IgD-negative memory B cell (primary cell): ENCODE measurements around the gene ACSS3. TPM values are rescaled to one million over a fixed set of nuclear protein-coding genes. Genes with fewer than 3 reads are reported as not detected.

Experiments used
- H3K27ac Mint-ChIP-seq, 3 donors: one replicate each; pipeline ENCODE4 v1.8.0; 2020 to 2022; ENCODE audit warnings: mild to moderate bottlenecking in 3 of 3, mixed read lengths in 3 of 3, moderate library complexity in 1 of 3
- H3K27me3 Mint-ChIP-seq: one replicate; pipeline ENCODE4 v1.8.0; 2021; ENCODE audit warnings: mixed read lengths
- H3K36me3 Mint-ChIP-seq: one replicate; pipeline ENCODE4 v1.8.0; 2020; ENCODE audit warnings: mild to moderate bottlenecking, mixed read lengths
- H3K4me1 Mint-ChIP-seq, 3 donors: one replicate each; pipeline ENCODE4 v1.8.0; 2020 to 2022; ENCODE audit warnings: mixed read lengths in 3 of 3, mild to moderate bottlenecking in 1 of 3
- H3K4me3 Mint-ChIP-seq, 4 donors: one replicate each; pipeline ENCODE4 v1.8.0; 2020 to 2022; ENCODE audit warnings: mild to moderate bottlenecking in 4 of 4, mixed read lengths in 4 of 4, moderate library complexity in 3 of 4
- H3K9me3 Mint-ChIP-seq, 3 donors: one replicate each; pipeline ENCODE4 v1.8.0; 2020 to 2021; ENCODE audit warnings: mixed read lengths in 3 of 3, mild to moderate bottlenecking in 1 of 3
- polyA plus RNA-seq: library from polyadenylated mRNA; unstranded; fragments of 300-500 nt; fragmentation: Illumina TruSeq; gene quantifications from one replicate; pipeline ENCODE4 v1.2.3, GENCODE V29; 2021

The ACSS3 gene
- polyA plus RNA-seq, 1 donor from 2014 or later = not detected

DNA sequence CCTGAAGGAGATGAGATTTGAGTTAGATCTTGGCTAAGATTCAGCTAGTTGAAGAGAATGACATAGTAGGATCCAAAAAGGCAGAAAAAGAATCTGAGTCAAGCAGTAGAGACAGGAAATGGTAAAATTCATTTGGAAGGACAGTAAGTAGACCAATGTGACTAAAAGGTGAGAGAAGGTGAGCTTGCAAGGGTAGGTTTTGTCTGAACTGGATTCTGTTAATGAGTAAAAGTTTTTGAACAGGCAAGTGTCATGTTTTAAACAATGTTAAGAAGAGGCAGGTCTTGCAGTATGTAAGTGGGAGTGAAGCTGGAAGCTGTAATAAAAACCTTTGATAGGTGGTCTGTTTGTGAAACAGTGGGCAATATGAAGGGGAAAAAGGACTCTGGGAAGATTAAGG is 58.6 kb downstream of the ACSS3 start:
- Mint-ChIP-seq H3K9me3 (peaks cover 0 to 7% (median 1%) of the 10 kb centered on the region in 3 donors), H3K36me3 (no peaks in the 10 kb centered on the region), H3K27me3 (no peaks in the 10 kb centered on the region), H3K4me1 (no peaks in the 10 kb centered on the region), H3K4me3 (no peak overlapping the region), H3K27ac (no peak overlapping the region)

DNA sequence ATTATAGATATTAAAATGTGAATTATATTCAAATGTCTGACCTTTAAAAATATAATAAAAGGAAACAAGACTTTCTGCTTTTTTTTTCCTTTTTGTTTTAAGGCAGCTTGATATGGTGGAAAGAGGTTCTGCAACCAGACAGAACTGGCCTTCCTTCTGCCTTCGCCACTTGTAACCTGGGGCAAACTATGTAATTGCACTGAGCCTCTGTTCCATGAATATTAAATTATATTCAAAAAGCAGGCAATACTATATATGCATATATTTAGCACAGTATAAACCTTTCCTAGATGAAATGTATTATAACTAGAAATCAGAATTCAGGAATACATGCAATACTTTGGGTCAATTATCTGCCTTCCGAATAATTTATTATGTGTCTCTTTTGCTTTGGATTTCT is 59.9 kb downstream of the ACSS3 start:
- no peaks in the 10 kb centered on the region for H3K27me3 Mint-ChIP-seq
- H3K4me3 Mint-ChIP-seq = no peak overlapping the region
- H3K4me1 Mint-ChIP-seq = no peaks in the 10 kb centered on the region
- no peaks in the 10 kb centered on the region for H3K36me3 Mint-ChIP-seq
- peaks cover 1 to 5% (median 5%) of the 10 kb centered on the region in 3 donors for H3K9me3 Mint-ChIP-seq
- H3K27ac Mint-ChIP-seq = no peak overlapping the region

DNA sequence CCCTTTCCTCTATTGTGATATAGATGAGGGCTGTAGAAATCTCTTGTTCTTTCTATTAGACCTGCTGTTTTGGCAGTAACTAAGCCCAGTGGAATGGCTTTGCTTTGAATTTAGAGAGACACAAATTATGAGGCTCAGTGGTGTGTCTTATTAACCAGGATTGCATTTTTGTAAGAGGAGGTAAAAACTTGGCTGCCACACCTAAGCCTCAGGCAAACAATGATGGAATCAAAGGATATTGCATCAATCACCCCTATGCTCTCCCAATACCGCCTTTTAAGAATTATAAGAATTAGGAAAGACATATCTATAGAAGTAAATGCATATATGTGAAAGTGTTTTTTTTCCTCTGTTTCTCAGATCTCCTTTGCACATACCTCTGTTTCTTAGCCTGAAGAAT is 63.3 kb downstream of the ACSS3 start:
- peaks cover 0 to 5% (median 0%) of the 10 kb centered on the region in 3 donors for H3K9me3 Mint-ChIP-seq
- no peaks in the 10 kb centered on the region for H3K36me3 Mint-ChIP-seq
- no peaks in the 10 kb centered on the region for H3K4me1 Mint-ChIP-seq
- H3K27me3 Mint-ChIP-seq = no peaks in the 10 kb centered on the region
- no peak overlapping the region for H3K27ac Mint-ChIP-seq
- no peak overlapping the region for H3K4me3 Mint-ChIP-seq

DNA sequence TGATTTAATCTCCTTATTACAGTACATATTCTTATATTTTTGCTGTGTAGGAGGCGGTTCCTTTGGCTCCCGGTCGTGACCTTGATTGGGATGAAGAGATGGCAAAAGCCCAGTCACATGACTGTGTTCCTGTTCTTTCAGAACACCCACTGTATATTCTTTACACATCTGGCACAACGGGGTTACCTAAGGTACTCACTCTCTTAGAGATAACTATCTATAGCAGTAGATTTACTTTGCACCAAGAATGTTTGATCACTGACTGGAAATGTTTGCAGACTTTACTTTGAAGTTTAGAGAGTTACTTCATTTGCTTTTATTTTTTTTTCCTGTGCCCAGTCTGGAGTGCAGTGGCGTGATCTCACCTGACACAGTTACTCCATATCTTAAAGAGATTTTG is 65.2 kb downstream of the ACSS3 start:
- H3K9me3 Mint-ChIP-seq = peaks cover 0 to 5% (median 0%) of the 10 kb centered on the region in 3 donors
- no peaks in the 10 kb centered on the region for H3K36me3 Mint-ChIP-seq
- no peak overlapping the region for H3K27ac Mint-ChIP-seq
- H3K27me3 Mint-ChIP-seq = no peaks in the 10 kb centered on the region
- no peaks in the 10 kb centered on the region for H3K4me1 Mint-ChIP-seq
- H3K4me3 Mint-ChIP-seq = no peak overlapping the region

DNA sequence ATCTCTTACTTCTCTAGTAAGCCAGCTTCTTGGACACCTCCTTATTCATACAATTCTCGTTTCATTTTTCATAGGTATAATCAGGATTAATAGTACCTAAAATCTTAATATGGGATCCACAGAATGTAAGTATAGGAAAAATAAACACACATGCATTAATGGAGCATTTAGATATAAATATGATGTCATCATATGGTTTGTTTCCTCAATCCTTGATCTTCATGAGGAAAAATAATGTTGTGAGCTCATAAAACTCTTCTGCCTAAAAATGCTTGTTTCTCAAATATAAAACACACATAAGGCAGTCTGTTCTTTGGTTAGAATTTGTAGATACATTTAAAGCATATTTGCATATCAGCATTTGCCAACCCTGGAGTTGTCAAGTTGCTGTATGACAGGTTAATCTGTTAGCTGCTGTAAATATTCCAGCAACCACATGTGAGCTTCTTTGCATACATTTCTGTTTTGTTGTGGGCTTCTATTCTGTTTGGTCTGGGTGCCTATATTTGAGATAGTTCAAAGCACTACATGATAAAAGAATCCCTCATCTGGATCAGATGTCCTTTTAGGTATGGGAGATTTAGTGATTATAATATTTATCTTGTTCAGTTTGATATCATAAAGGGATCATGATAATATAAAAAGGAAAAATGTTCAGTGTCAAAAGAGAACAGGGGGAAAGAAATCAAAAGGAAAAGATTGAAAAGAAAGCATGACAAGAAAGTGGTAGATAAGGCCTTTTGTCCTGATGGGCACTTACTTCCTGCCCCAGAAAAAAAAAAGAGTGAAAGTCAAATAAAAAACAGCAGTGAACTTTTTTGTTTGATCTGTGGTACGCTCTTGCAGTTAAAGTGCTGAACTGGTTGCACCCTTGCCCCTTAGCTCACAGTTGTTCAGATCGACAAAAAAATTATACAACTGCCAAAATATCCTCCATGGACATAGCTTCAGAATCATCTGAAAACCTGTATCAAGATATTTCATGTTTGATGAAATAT is 68.6 kb downstream of the ACSS3 start:
- H3K4me3 Mint-ChIP-seq = no peak overlapping the region
- no peaks in the 10 kb centered on the region for H3K27me3 Mint-ChIP-seq
- peaks cover 0 to 5% (median 2%) of the 10 kb centered on the region in 3 donors for H3K9me3 Mint-ChIP-seq
- H3K27ac Mint-ChIP-seq = no peak overlapping the region
- H3K36me3 Mint-ChIP-seq = no peaks in the 10 kb centered on the region
- H3K4me1 Mint-ChIP-seq = no peaks in the 10 kb centered on the region

DNA sequence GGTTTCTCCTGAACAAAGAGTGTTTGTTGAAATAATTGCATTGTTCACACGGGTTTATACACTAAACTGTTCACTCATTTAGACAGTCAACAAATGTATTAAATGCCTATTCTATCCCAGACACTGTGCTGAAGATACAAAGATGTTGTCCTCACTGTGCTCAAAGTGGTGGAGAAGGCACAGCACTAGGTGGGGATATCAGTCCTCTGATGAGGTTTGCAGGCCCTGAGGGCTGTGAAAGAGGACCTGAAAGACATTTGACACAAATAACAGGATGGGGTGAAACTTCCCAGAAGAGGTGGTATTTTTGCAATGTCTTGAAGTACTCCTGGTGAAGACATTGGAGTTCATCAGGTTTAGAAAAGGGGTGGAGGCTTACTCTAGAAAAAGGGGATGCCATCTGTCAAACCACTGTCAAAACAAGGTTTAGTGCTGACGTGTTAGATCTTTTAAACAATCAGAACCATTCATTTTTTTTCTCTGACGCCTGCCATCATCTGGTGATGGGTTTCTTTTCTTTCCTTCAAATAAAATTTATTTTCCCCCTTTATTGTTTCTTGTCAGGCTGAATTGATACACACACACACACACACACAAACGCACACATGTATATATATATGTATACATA is 69.5 kb downstream of the ACSS3 start:
- no peak overlapping the region for H3K4me3 Mint-ChIP-seq
- no peaks in the 10 kb centered on the region for H3K27me3 Mint-ChIP-seq
- H3K27ac Mint-ChIP-seq = no peak overlapping the region
- H3K36me3 Mint-ChIP-seq = no peaks in the 10 kb centered on the region
- peaks cover 0 to 2% (median 0%) of the 10 kb centered on the region in 3 donors for H3K9me3 Mint-ChIP-seq
- H3K4me1 Mint-ChIP-seq = no peaks in the 10 kb centered on the region

DNA sequence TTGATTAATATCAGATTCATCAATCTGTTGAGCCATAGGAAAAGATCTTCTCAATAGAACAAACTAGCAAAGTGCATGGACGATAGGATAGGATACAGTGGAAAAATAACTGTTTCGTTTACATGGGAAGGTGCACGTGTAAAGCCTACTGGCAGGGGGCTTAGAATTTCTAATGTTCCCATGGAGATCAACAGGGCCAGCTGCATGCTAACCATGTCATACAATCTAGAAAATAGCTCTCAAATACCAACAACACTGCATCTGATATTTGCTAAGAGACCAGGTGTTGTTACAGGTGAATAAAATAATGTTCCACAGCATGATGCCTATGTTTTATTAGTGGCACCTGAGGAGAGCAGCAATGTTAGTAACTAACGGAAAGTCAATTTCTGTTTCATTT is 72.5 kb downstream of the ACSS3 start:
- peaks cover 0 to 2% (median 0%) of the 10 kb centered on the region in 3 donors for H3K9me3 Mint-ChIP-seq
- no peaks in the 10 kb centered on the region for H3K27me3 Mint-ChIP-seq
- no peaks in the 10 kb centered on the region for H3K4me1 Mint-ChIP-seq
- H3K36me3 Mint-ChIP-seq = no peaks in the 10 kb centered on the region
- H3K27ac Mint-ChIP-seq = no peak overlapping the region
- H3K4me3 Mint-ChIP-seq = no peak overlapping the region

DNA sequence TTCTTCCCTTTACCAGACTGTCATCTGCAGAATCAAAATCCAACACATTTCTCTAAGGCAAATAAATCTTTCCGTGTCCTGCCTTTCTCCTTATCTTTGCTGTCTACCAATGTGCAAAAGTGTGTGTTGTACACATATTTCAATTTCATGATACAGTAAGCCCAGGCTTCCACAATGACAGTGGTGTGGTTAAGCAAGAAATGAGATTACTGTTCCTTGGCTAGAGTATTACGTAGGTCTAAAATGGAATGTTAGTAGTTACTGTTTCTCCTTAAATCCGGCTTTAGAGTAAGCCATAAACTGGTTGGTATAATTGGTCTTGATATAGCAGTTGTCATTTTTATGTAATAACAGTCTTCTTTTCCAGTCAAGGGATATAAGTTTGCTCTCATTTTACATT is 82.0 kb downstream of the ACSS3 start:
- H3K36me3 Mint-ChIP-seq = no peaks in the 10 kb centered on the region
- H3K27ac Mint-ChIP-seq = no peak overlapping the region
- no peak overlapping the region for H3K4me3 Mint-ChIP-seq
- H3K9me3 Mint-ChIP-seq = peaks cover 0 to 9% (median 0%) of the 10 kb centered on the region in 3 donors
- H3K4me1 Mint-ChIP-seq = no peaks in the 10 kb centered on the region
- H3K27me3 Mint-ChIP-seq = no peaks in the 10 kb centered on the region

DNA sequence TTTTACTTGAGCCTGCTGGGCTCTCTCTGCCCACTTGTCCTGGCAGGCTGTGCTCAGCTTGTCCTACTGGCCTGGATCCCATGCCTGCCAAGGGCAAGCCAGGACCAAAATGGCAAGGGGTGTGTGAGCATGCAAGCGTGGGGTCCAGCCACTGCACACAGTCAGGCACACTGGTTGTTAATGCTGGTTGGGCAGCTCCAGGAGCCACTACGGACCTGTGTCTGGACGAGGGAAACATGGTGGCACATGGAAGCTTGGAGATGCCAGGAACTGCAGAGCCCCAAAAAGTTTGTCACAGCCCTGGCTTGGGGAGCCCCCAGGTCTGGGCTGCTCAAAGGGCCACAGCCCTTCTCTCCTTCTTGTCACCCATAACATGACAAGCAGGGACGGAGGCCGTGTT is 83.8 kb downstream of the ACSS3 start:
- Mint-ChIP-seq H3K9me3 (peaks cover 0 to 13% (median 2%) of the 10 kb centered on the region in 3 donors), H3K27ac (no peak overlapping the region), H3K4me1 (no peaks in the 10 kb centered on the region), H3K36me3 (no peaks in the 10 kb centered on the region), H3K27me3 (no peaks in the 10 kb centered on the region), H3K4me3 (no peak overlapping the region)

DNA sequence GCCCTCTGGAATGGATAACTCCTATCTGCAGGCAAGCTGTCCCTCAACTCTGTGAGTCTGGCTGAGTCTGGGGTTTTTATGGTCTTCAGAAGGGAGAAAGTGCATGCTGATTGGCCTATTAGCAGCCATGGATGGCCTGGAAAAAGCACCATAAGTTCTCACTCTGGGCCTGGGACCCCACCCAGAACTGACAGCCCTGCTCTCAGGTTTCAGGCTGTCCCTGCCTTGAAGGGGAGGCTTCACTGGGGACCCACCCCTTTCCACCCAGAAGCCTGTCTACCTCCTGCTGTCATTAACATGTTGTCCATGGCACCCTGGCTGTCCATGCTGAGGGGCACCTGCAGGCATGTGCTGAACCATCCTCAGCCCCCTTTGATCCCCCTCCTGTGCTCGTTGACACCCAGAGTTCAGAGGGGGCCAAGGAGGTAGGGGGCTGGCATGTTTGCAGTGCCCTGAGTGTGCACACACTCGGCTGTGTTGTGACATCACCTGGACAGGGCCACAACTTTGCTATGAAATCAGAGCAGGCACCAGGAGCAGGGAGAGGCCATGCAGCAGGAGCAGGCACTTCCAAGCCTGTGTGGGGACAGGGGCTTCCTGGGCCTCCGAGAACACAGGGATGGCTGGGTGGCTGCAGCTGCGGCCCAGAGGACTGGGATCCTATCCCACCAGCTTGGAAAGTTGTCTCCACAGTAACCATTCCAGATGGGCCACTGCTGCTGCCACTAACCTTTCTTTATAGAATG is 84.7 kb downstream of the ACSS3 start:
- no peaks in the 10 kb centered on the region for H3K4me1 Mint-ChIP-seq
- no peaks in the 10 kb centered on the region for H3K27me3 Mint-ChIP-seq
- H3K4me3 Mint-ChIP-seq = no peak overlapping the region
- peaks cover 1 to 13% (median 2%) of the 10 kb centered on the region in 3 donors for H3K9me3 Mint-ChIP-seq
- H3K27ac Mint-ChIP-seq = no peak overlapping the region
- H3K36me3 Mint-ChIP-seq = no peaks in the 10 kb centered on the region

DNA sequence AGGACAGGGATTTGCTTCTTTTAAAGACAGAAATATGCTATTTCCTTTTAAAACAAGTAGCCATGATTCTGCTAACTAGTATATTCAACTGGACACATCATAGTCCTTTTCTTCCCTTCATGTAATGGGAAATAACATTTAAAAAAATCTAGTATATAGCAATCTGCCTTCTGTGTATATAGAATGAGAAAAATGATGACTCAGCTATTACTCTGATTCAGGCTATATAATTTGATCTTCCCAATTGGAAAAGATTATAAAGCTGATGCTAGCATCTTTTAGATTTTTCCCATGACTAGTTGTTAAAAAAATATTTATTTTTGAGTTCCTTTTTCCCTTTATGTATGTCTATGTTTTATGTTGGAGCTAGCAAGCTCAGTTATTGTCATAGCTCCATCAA is 86.9 kb downstream of the ACSS3 start:
- Mint-ChIP-seq H3K27me3 (no peaks in the 10 kb centered on the region), H3K36me3 (no peaks in the 10 kb centered on the region), H3K9me3 (peaks cover 1 to 5% (median 2%) of the 10 kb centered on the region in 3 donors), H3K4me3 (no peak overlapping the region), H3K4me1 (no peaks in the 10 kb centered on the region), H3K27ac (no peak overlapping the region)

DNA sequence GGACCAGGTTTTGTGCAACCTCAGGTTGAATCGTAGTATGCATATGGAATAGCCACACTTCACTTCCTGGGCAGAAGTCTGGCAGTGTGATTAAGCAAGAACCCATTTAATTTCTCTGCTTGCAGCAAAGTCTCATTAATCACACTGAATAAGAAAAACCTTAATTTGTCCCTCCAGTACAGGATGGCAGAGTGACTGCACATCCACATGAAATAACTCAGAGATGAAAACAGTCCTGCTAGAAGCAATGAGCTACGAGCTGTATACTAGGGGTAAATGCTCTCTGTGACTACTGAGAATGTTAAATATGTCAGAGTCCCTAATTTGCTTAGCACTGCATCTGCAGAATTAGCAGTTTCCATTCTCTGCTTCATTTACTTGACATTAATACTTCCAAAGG is 88.9 kb downstream of the ACSS3 start:
- Mint-ChIP-seq H3K9me3 (peaks cover 1 to 3% (median 2%) of the 10 kb centered on the region in 3 donors), H3K27ac (no peak overlapping the region), H3K4me3 (no peak overlapping the region), H3K36me3 (no peaks in the 10 kb centered on the region), H3K4me1 (no peaks in the 10 kb centered on the region), H3K27me3 (no peaks in the 10 kb centered on the region)

DNA sequence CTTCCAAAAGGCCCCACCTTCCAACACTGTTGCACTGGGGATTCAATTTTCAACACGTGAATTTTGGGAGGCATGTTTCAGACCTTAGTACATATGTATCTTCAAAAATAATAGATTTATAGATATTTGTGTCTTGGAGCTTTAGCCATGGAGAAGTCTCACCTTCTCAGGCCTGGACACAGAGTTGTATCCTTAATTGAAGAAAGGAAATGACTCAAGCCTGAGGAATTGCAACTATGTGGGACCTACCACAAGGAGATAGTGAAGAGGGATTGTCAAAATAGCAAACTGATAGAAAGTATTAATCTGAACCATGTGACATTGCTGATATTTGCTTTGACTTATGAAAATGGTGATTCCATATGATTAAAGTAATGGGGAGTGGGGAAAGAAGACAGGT is 89.8 kb downstream of the ACSS3 start:
- Mint-ChIP-seq H3K4me1 (no peaks in the 10 kb centered on the region), H3K36me3 (no peaks in the 10 kb centered on the region), H3K4me3 (no peak overlapping the region), H3K27me3 (no peaks in the 10 kb centered on the region), H3K27ac (no peak overlapping the region), H3K9me3 (peaks cover 1 to 3% (median 2%) of the 10 kb centered on the region in 3 donors)

DNA sequence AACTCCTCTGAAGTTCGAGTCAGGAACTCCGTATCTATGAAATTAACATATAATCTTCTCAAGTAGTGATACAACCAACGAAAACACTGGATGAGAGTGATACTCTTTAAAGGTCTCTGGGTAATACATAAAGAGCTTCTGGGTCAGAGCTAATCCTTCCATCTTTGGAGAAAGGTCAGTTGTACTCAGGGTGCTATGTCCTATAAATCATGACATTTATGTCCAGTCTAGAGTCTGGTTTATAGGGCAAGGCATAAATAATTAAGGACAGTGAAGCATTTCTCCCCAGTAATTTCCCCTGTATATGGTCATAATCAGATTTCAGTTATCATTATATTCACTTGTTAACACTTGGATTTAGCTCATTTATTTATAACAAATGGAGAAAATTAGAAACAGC is 90.6 kb downstream of the ACSS3 start:
- Mint-ChIP-seq H3K27me3 (no peaks in the 10 kb centered on the region), H3K9me3 (peaks cover 1 to 3% (median 2%) of the 10 kb centered on the region in 3 donors), H3K36me3 (no peaks in the 10 kb centered on the region), H3K4me3 (no peak overlapping the region), H3K4me1 (no peaks in the 10 kb centered on the region), H3K27ac (no peak overlapping the region)

DNA sequence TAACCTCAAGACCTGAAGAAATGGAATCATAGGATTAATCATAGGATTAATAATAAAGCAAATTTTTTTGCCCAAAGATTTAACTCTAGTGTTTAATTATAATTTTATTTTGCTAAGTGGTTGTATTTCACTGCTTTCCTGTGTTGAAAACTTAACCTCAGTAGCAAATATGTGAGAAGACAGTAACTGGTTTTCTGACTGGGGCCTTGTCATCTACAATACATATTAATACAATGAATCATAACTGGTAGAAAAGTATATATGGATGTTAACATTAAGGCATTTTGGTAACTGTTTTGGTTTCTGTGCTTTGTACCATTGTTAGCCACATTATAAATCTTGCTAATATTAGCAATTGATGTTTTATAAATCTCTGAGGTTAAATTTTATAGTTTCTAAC is 92.2 kb downstream of the ACSS3 start:
- Mint-ChIP-seq H3K27me3 (no peaks in the 10 kb centered on the region), H3K9me3 (peaks cover 1 to 3% (median 2%) of the 10 kb centered on the region in 3 donors), H3K4me3 (no peak overlapping the region), H3K27ac (no peak overlapping the region), H3K36me3 (no peaks in the 10 kb centered on the region), H3K4me1 (no peaks in the 10 kb centered on the region)
